Body of pancreas (tissue), 4 donors: ENCODE data around the gene HACD2.

ENCODE experiments used
- CTCF ChIP-seq, 7 experiments: fragments of 450-650 bp in 4 of 7; fragments of 200-600 bp in 3 of 7; sonication (generic) in 3 of 7; IDR thresholded peaks; one replicate each; pipeline ENCODE4 v1.5.1; 2016 to 2019; ENCODE audit warnings: antibody characterized with exemption in 7 of 7
- POLR2A ChIP-seq, 3 donors: fragments of 450-650 bp; IDR thresholded peaks; one replicate each; pipeline ENCODE4 v1.6.1; 2016; ENCODE audit warnings: antibody characterized with exemption in 3 of 3, mild to moderate bottlenecking in 2 of 3

GRCh38 chr3:123632161-123632655 is 47.4 kb upstream of the HACD2 start:
- no peak for TF ChIP-seq POLR2A (IDR thresholded peaks at IDR 0.05)
- TF ChIP-seq CTCF (IDR thresholded peaks at IDR 0.05), result no peak
